ENCODE results near the gene DLGAP4.

The DLGAP4 gene

GRCh38 chr20:36274181-36274841, 31.8 kb upstream of the DLGAP4 start:
- no peak for DNase-seq

GRCh38 chr20:36275011-36275410, 31.1 kb upstream of the DLGAP4 start:
- no peak for DNase-seq

- no peak for DNase-seq
Observed at GRCh38 chr20:36275441-36276189, 30.5 kb upstream of the DLGAP4 start.

GRCh38 chr20:36277546-36277945, 28.6 kb upstream of the DLGAP4 start:
- no peak for DNase-seq

- DNase-seq, result no peak
Observed at GRCh38 chr20:36279362-36279761, 26.8 kb upstream of the DLGAP4 start.

GRCh38 chr20:36279776-36280175, 26.4 kb upstream of the DLGAP4 start:
- DNase-seq, result no peak

- DNase-seq, result no peak
Observed at GRCh38 chr20:36281785-36282380, 24.3 kb upstream of the DLGAP4 start.

- no peak for DNase-seq
Observed at GRCh38 chr20:36284751-36285150, 21.4 kb upstream of the DLGAP4 start.

GRCh38 chr20:36285746-36286447, 20.2 kb upstream of the DLGAP4 start:
- no peak for DNase-seq

GRCh38 chr20:36297656-36298055, 8.5 kb upstream of the DLGAP4 start:
- no peak for DNase-seq

- DNase-seq, result no peak
Observed at GRCh38 chr20:36298061-36298460, 8.1 kb upstream of the DLGAP4 start.

- DNase-seq, result no peak
Observed at GRCh38 chr20:36298795-36299339, 7.3 kb upstream of the DLGAP4 start.

- DNase-seq, result no peak
Observed at GRCh38 chr20:36299459-36299858, 6.7 kb upstream of the DLGAP4 start.

GRCh38 chr20:36301359-36302119, 4.6 kb upstream of the DLGAP4 start:
- DNase-seq, result no peak

- no peak for DNase-seq
Observed at GRCh38 chr20:36303020-36303595, 3.0 kb upstream of the DLGAP4 start.

- DNase-seq, result no peak
Observed at GRCh38 chr20:36303831-36304230, 2.3 kb upstream of the DLGAP4 start.

- no peak for DNase-seq
Observed at GRCh38 chr20:36304786-36305495, 1.2 kb upstream of the DLGAP4 start.

- no peak for DNase-seq
Observed at GRCh38 chr20:36306553-36307411, 643 bp downstream of the DLGAP4 start.

GRCh38 chr20:36307412-36308325, 1.5 kb downstream of the DLGAP4 start:
- DNase-seq, result no peak
